Tibial artery (tissue), 4 donors: ENCODE measurements around the gene BAZ2B.

ENCODE experiments used
- DNase-seq, 2 donors: peaks; one replicate each; pipeline ENCODE4 v3.0.0-alpha.2; 2019
- H3K27ac ChIP-seq, 2 donors: fragments of 200-600 bp; sonication (generic) in 1 of 2; 1 replicate in 1 of 2; 2 replicates in 1 of 2; pipeline ENCODE4 v1.5.1; 2018 to 2019; ENCODE audit warnings: mild to moderate bottlenecking in 1 of 2
- H3K27me3 ChIP-seq, 2 donors: fragments of 200-600 bp; sonication (generic) in 1 of 2; one replicate each; pipeline versions ENCODE4 v1.5.1 to v1.6.0; 2016 to 2019
- H3K36me3 ChIP-seq, 3 donors: fragments of 200-600 bp; sonication (generic) in 2 of 3; one replicate each; pipeline ENCODE4 v1.5.1; 2016 to 2019; ENCODE audit warnings: mild to moderate bottlenecking in 2 of 3
- H3K4me1 ChIP-seq, 4 donors: fragments of 200-600 bp; sonication (generic) in 2 of 4; 1 replicate in 3 of 4; 2 replicates in 1 of 4; pipeline ENCODE4 v1.5.1; 2016 to 2019
- H3K4me3 ChIP-seq, 2 donors: fragments of 200-600 bp; sonication (generic) in 1 of 2; 1 replicate in 1 of 2; 2 replicates in 1 of 2; pipeline ENCODE4 v1.5.1; 2018 to 2019; ENCODE audit warnings: mild to moderate bottlenecking in 2 of 2
- H3K9me3 ChIP-seq, 3 donors: fragments of 200-600 bp; sonication (generic) in 1 of 3; one replicate each; pipeline ENCODE4 v1.5.1; 2016 to 2019
- intact Hi-C: fragments of 100-400 bp; cut with DNase I; formaldehyde crosslinking; loops from one replicate; pipeline ENCODE4 v1.15.0; 2023; ENCODE audit warnings: low total_unique reads
- TF ChIP-seq, protein P1 (sequence below), 2 experiments: fragments of 200-600 bp in 1 of 2; fragments of 450-650 bp in 1 of 2; IDR thresholded peaks; one replicate each; pipeline ENCODE4 v1.5.1; 2017 to 2019; ENCODE audit warnings: antibody characterized with exemption in 2 of 2, mild to moderate bottlenecking in 1 of 2, moderate library complexity in 1 of 2

BAZ2B gene

DNA sequence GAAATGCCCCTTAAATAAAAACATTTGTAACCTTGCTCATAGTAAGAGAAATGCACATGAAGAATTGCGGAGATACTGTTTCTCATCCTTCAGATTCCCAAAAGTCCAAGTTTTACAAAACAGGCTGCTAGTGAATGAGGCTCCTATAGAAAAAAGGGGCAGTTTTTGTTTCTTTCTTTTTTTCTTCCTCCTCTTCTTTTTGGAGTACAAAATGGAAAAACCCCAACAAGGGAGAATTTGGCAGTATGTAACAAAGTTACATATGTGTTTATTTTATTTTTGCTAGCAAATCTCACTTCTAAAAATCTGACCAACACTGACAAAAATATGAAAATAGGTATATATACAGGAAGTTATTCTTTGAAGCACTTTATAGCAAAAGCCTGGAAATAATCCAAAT is 7.1 kb upstream of the BAZ2B start:
- H3K27ac ChIP-seq, result no peak overlapping the region
- intact Hi-C loops, result no loop called here
- no peaks in the 10 kb centered on the region for H3K36me3 ChIP-seq
- H3K9me3 ChIP-seq, result peaks cover 0 to 4% (median 0%) of the 10 kb centered on the region in 3 donors
- no peak for DNase-seq
- no peaks in the 10 kb centered on the region for H3K4me1 ChIP-seq
- H3K27me3 ChIP-seq, result no peaks in the 10 kb centered on the region
- TF ChIP-seq, protein P1, sequence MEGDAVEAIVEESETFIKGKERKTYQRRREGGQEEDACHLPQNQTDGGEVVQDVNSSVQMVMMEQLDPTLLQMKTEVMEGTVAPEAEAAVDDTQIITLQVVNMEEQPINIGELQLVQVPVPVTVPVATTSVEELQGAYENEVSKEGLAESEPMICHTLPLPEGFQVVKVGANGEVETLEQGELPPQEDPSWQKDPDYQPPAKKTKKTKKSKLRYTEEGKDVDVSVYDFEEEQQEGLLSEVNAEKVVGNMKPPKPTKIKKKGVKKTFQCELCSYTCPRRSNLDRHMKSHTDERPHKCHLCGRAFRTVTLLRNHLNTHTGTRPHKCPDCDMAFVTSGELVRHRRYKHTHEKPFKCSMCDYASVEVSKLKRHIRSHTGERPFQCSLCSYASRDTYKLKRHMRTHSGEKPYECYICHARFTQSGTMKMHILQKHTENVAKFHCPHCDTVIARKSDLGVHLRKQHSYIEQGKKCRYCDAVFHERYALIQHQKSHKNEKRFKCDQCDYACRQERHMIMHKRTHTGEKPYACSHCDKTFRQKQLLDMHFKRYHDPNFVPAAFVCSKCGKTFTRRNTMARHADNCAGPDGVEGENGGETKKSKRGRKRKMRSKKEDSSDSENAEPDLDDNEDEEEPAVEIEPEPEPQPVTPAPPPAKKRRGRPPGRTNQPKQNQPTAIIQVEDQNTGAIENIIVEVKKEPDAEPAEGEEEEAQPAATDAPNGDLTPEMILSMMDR (IDR thresholded peaks at IDR 0.05), result no peak
- no peak overlapping the region for H3K4me3 ChIP-seq

DNA sequence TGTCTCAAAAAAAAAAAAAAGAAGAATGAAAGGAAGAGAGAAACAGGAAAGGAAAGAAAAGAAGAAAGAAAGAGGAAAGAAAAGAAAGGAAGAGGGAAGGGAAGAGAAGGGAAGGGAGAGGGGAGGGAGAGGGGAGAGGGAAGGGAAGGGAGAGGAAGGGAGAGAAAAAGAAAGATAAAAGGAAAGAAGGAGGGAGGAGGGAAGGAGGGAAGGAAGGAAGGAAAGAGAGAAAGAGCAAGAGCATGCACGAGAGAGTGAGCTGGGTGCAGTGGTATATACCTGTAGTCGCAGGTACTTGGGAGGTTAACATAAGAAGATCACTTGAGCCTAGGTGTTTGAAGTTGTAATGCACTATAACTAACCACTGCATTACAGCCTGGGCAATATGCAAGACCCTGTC is 6.6 kb upstream of the BAZ2B start:
- Histone ChIP-seq H3K4me3 (no peak overlapping the region), H3K27ac (no peak overlapping the region), H3K9me3 (peaks cover 0 to 4% (median 0%) of the 10 kb centered on the region in 3 donors), H3K27me3 (no peaks in the 10 kb centered on the region), H3K4me1 (peaks cover 0 to 2% (median 0%) of the 10 kb centered on the region in 4 donors), H3K36me3 (no peaks in the 10 kb centered on the region)
- no peak for DNase-seq
- TF ChIP-seq, protein P1 (IDR thresholded peaks at IDR 0.05), result no peak
- intact Hi-C loops, result no loop called here

DNA sequence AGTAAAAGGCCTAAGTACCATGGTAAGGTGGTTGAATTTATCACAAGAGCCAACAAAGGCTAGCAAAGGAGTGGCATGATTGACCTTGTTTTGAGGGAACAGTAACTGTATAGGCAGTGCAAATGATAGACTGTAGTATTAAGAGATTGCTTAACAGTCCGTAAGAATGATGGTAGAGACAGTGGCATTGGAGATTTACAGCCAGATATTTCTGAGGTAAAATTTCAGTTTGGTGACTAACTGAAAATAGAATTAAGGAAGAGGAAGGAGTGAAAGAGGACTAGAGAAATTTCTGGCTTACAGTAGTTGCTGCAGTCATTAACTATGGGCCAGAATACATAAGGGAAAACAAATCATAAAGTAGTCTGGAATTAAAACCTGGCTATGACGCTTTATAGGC is 4.4 kb upstream of the BAZ2B start:
- DNase-seq, result no peak
- intact Hi-C loops, result no loop called here
- H3K9me3 ChIP-seq, result peaks cover 0 to 3% (median 0%) of the 10 kb centered on the region in 3 donors

DNA sequence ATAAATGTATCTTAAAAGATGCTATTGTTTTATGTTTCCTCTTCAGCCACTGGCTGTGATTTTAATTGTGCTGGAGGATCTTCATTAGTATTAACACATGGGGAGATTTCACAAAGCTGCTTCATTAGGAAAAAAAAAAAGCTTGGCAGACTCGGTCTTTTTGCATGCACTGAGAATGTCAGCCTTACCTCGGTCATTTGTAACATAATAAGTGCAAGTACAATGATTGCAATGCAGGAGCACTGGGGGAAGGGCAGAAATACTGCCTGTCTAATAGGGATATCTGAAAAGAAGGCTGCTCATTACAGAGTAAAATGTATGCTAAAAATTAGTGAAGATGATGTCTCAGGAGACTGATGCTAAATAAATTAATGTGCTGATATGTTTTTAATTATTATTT is 1.3 kb upstream of the BAZ2B start:
- DNase-seq, result no peak

More for the DNA sequence above, 4.4 kb upstream of the BAZ2B start:
- H3K4me1 ChIP-seq, result peaks cover 0 to 15% (median 0%) of the 10 kb centered on the region in 4 donors
- no peaks in the 10 kb centered on the region for H3K27me3 ChIP-seq
- no peaks in the 10 kb centered on the region for H3K36me3 ChIP-seq
- H3K4me3 ChIP-seq, result no peak overlapping the region
- TF ChIP-seq, protein P1 (IDR thresholded peaks at IDR 0.05), result no peak
- H3K27ac ChIP-seq, result no peak overlapping the region

DNA sequence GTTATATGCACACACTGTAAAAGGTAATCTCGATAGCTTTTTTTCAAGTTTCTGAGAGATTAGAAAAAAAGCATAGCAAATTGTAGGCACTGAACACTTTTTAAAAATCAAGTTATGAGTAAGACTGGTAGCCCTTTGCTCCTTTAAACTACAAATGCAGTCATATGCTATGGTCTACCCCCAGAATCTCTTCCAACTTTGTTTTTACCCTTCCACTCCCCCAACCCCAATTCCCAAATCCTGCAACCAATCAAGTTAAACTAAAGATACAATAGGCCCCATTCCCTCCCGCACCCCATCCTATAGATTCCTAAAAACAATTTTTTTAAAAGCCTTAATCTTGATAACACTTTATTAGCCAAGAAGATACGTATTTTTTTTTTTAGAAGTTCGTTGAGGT is 752 bp upstream of the BAZ2B start:
- intact Hi-C loops, result loop anchor here (10.0 kb wide), 2 partner anchors 98 to 178 kb away; partner anchors contain the start of genes CD302 and MARCHF7
- no peaks in the 10 kb centered on the region for H3K36me3 ChIP-seq
- H3K27me3 ChIP-seq, result no peaks in the 10 kb centered on the region
- H3K4me1 ChIP-seq, result peaks cover 0 to 33% (median 0%) of the 10 kb centered on the region in 4 donors
- no peak for DNase-seq
- H3K27ac ChIP-seq, result peak overlapping the region in 1 of 2 donors; percentile 97
- TF ChIP-seq, protein P1 (IDR thresholded peaks at IDR 0.05), result no peak
- H3K4me3 ChIP-seq, result peak overlapping the region; percentile 76 to 92
- H3K9me3 ChIP-seq, result no peaks in the 10 kb centered on the region

More for the DNA sequence above, 1.3 kb upstream of the BAZ2B start:
- Histone ChIP-seq H3K27me3 (no peaks in the 10 kb centered on the region), H3K27ac (no peak overlapping the region), H3K36me3 (no peaks in the 10 kb centered on the region), H3K9me3 (no peaks in the 10 kb centered on the region), H3K4me3 (no peak overlapping the region), H3K4me1 (peaks cover 0 to 27% (median 0%) of the 10 kb centered on the region in 4 donors)
- TF ChIP-seq, protein P1 (IDR thresholded peaks at IDR 0.05), result no peak
- intact Hi-C loops, result loop anchor here (10.0 kb wide), 2 partner anchors 97 to 177 kb away; partner anchors contain the start of genes CD302 and MARCHF7
